Epithelial cell of esophagus (primary cell): Measurements from ENCODE around the gene RAF1.
A peak's percentile ranks its signal among the peaks of the same experiment; 100 is the strongest.

Source experiments
- DNase-seq: peaks from one replicate; pipeline ENCODE4 v3.0.0; 2010; ENCODE audit warnings: low read depth
- H3K4me3 ChIP-seq: 2 replicates; pipeline ENCODE4 v1.5.1; 2011; ENCODE audit warnings: mild to moderate bottlenecking, low read length, control low read depth
- TF ChIP-seq, protein P1 (sequence below): IDR thresholded peaks from 2 replicates; pipeline ENCODE4 v1.5.1; 2011; ENCODE audit warnings: low read depth, mild to moderate bottlenecking, low read length, control low read depth, inconsistent platforms; ENCODE audit not compliant: insufficient read depth; ENCODE audit errors: missing control alignments

The RAF1 gene

DNA sequence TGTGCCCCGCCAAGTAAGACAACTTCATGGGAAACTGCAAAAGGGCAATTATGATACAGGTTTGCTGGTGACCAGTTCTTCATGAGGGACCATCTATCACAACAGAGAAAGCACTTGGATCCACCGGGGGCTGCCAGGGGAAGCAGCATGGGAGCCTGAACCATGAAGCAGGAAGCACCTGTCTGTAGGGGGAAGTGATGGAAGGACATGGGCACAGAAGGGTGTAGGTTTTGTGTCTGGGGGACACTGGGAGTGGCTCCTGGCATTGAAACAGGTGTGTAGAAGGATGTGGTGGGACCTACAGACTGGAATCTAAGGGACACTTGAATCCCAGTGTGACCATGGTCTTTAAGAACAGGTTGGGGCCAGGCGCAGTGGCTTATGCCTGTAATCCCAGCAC lies 84.5 kb downstream of the RAF1 start:
- DNase-seq = no peak
- no peak overlapping the region for H3K4me3 ChIP-seq
- TF ChIP-seq, protein P1, sequence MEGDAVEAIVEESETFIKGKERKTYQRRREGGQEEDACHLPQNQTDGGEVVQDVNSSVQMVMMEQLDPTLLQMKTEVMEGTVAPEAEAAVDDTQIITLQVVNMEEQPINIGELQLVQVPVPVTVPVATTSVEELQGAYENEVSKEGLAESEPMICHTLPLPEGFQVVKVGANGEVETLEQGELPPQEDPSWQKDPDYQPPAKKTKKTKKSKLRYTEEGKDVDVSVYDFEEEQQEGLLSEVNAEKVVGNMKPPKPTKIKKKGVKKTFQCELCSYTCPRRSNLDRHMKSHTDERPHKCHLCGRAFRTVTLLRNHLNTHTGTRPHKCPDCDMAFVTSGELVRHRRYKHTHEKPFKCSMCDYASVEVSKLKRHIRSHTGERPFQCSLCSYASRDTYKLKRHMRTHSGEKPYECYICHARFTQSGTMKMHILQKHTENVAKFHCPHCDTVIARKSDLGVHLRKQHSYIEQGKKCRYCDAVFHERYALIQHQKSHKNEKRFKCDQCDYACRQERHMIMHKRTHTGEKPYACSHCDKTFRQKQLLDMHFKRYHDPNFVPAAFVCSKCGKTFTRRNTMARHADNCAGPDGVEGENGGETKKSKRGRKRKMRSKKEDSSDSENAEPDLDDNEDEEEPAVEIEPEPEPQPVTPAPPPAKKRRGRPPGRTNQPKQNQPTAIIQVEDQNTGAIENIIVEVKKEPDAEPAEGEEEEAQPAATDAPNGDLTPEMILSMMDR = no peak

DNA sequence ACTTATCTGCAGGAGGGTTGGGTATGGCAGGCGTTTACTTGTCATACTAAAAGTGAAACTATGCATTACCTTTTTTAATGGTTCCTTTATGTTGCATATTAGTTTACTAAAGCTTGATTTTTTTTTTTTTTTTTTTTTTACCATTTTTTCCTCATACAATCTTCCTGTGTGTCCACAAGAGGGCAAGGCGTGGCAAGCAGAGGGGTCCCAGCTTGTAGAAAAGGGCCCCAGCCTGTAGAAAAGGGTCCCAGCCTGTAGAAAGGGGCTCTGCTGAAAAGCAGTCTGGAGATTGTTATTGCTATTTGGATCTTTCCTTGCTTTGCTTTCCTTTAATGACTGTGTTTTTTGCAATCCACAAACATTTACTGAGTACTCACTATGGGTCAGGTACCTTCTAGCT lies 85.2 kb downstream of the RAF1 start:
- H3K4me3 ChIP-seq = no peak overlapping the region
- TF ChIP-seq, protein P1 = peak; percentile 28
- no peak for DNase-seq

DNA sequence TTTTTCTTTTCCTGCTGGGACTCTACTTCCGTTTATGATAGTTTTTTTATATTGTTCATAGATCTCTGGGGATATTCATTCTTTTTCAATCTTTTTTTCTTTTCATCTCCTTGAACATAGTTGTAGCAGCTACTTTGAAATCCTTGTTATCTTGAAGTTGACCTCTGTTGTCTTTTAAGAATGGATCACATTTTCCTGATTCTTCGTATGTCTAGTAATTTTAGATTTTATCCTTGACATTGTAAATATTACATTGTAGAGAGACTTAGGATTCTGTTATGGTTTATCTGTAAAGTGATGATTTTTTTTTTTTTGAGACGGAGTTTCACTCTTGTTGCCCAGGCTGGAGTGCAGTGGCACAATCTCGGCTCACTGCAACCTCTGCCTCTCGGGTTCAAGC lies 86.5 kb downstream of the RAF1 start:
- no peak for DNase-seq
- no peak overlapping the region for H3K4me3 ChIP-seq
- TF ChIP-seq, protein P1 = no peak

DNA sequence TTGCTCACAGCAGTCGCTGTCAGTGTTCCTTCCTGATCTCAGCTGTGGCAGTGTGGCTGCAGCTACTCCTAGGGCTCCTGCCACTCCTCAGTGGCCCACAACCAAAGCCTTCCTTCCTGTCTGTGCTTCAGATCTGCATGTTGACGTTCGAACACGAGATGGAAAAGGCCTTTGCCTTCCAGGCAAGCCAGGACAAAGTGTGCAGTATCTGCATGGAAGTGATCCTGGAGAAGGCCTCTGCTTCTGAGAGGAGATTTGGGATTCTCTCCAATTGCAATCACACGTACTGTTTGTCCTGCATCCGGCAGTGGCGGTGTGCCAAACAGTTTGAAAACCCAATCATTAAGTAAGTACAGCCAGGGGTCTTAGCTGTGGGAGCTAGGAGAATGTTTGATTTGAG lies 89.3 kb downstream of the RAF1 start:
- no peak for DNase-seq
- no peak overlapping the region for H3K4me3 ChIP-seq
- TF ChIP-seq, protein P1 = no peak

DNA sequence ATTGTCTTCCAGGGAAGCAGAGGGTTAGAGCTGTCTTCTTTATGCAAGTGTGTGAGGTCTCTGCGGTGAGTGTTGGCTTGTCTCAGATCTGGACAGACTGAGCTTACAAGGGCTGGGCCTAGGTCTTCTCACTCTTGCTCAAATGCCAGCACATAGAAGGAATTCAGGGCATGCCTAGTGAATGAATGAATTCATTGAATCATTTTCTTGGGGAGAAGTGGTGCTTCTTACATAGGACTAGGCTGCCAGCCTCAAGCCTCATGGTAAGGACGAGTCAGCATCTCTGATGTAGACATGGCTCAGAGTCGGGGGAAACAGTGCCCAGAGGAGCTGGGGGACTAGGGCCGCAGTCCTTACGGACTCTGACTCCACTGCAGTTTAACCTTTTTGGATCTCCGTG lies 89.8 kb downstream of the RAF1 start:
- H3K4me3 ChIP-seq = no peak overlapping the region
- no peak for DNase-seq
- TF ChIP-seq, protein P1 = no peak

DNA sequence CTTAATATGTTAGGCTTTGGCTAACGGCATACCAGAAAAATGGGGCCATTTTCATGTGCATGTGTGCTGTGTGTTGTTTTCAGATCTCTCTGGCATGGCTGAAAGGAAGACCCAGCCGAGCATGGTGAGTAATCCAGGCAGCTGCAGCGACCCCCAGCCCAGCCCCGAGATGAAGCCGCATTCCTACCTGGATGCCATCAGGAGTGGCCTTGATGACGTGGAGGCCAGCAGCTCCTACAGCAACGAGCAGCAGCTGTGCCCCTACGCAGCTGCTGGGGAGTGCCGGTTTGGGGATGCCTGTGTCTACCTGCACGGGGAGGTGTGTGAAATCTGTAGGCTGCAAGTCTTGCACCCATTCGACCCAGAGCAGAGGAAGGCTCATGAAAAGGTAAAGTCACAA lies 91.9 kb downstream of the RAF1 start:
- TF ChIP-seq, protein P1 = no peak
- no peak for DNase-seq
- no peak overlapping the region for H3K4me3 ChIP-seq

DNA sequence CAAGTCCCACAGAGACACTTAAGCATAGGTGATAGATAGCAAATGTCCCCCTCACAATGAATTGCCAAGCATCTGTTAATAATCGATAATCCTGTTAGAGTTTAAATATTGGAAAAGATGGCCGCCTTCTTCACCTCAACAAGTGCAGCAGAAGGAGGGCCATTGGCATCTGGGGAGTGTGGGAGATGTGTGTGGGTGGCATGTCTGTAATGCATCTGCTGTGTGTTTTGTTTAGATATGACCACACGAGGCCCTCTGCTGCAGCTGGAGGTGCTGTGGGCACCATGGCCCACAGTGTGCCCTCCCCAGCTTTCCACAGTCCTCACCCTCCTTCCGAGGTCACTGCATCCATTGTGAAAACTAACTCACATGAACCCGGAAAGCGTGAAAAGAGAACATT lies 94.1 kb downstream of the RAF1 start:
- TF ChIP-seq, protein P1 = no peak
- no peak overlapping the region for H3K4me3 ChIP-seq
- DNase-seq = no peak
